Neural crest cell (in vitro differentiated cells): Measurements from ENCODE around the gene SMTNL1. TPM values are rescaled to one million over a fixed set of nuclear protein-coding genes. Genes with fewer than 3 reads are reported as not detected.

Experiments
- DNase-seq: peaks from one replicate; pipeline ENCODE4 v3.0.0; 2021; ENCODE audit warnings: low read depth, mixed read lengths, low spot score
- H3K27ac Mint-ChIP-seq: one replicate; pipeline ENCODE4 v1.8.0; 2021; ENCODE audit warnings: mild to moderate bottlenecking, mixed read lengths; ENCODE audit not compliant: unreplicated experiment
- H3K27me3 Mint-ChIP-seq: 2 replicates; pipeline ENCODE4 v1.8.0; 2021; ENCODE audit warnings: low read depth, mild to moderate bottlenecking, mixed read lengths
- H3K36me3 Mint-ChIP-seq: 2 replicates; pipeline ENCODE4 v1.8.0; 2021; ENCODE audit warnings: low read depth, mild to moderate bottlenecking, mixed read lengths
- H3K4me1 Mint-ChIP-seq: 2 replicates; pipeline ENCODE4 v1.8.0; 2021; ENCODE audit warnings: mixed read lengths
- H3K4me3 Mint-ChIP-seq: one replicate; pipeline ENCODE4 v1.8.0; 2021; ENCODE audit warnings: mild to moderate bottlenecking, mixed read lengths
- H3K9me3 Mint-ChIP-seq: 2 replicates; pipeline ENCODE4 v1.8.0; 2021; ENCODE audit warnings: mixed read lengths
- total RNA-seq: library from RNA; stranded (reverse); gene quantifications from 2 replicates; pipeline ENCODE4 v1.2.1, GENCODE V29; 2021
- TF ChIP-seq, protein P1 (sequence below): fragments of 200-600 bp; sonication (generic); conservative IDR thresholded peaks from 2 replicates; pipeline ENCODE4 v1.5.0; 2021; ENCODE audit warnings: antibody characterized with exemption, mild to moderate bottlenecking

SMTNL1 gene
- total RNA-seq, 1 donor from 2014 or later: not detected

DNA sequence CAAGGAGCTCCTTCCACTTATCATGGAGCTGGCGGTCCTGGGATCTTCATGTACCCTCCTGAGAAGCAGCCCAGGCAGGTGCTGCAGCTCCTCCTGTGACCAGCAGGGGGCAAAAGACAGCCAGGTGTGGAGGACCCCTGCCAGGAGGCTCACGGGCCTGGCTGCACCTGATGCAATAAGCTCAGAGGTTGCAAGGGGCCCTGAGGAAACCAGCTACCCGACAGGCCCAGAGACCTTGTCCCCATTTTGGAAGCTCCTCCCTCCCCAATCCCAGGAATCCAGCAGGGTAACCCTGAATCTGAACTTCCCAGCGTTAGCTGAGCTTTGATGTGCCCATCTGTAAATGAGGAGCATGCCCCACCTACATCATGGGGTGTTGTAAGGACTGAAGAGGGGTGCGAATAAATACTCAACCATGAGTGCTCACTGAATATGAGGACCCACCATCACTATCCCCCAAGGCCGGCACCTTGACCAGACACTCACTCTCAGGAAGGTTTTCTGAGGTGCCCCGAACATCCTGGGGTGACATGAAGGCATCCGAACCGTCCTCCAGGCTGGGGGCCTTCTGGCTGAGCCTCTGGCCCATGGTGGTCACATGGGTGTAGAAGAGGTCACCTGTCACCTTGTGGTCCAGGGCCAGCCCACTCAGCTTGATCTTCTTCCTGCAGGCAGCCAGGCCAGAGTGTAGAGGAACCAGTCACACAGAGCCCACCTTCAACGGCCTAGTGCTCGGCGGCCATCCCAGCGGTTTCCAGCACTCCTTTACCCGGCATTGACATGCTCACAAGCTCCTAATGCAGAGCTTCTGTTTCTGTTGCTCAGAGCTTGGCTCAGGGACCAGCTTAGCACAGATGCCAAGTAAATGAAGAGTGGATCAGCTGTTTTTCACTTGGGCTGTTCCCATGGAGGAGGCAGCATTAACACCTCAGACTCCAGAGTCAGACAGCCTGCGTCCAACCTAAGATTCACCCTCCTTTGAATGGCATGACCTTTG lies 43.6 kb upstream of the SMTNL1 start:
- no peaks in the 10 kb centered on the region for H3K4me1 Mint-ChIP-seq
- DNase-seq: peak; percentile 44
- no peaks in the 10 kb centered on the region for H3K9me3 Mint-ChIP-seq
- peaks cover 5% of the 10 kb centered on the region for H3K27me3 Mint-ChIP-seq
- H3K27ac Mint-ChIP-seq: no peak overlapping the region
- no peaks in the 10 kb centered on the region for H3K36me3 Mint-ChIP-seq
- no peak overlapping the region for H3K4me3 Mint-ChIP-seq
- TF ChIP-seq, protein P1, sequence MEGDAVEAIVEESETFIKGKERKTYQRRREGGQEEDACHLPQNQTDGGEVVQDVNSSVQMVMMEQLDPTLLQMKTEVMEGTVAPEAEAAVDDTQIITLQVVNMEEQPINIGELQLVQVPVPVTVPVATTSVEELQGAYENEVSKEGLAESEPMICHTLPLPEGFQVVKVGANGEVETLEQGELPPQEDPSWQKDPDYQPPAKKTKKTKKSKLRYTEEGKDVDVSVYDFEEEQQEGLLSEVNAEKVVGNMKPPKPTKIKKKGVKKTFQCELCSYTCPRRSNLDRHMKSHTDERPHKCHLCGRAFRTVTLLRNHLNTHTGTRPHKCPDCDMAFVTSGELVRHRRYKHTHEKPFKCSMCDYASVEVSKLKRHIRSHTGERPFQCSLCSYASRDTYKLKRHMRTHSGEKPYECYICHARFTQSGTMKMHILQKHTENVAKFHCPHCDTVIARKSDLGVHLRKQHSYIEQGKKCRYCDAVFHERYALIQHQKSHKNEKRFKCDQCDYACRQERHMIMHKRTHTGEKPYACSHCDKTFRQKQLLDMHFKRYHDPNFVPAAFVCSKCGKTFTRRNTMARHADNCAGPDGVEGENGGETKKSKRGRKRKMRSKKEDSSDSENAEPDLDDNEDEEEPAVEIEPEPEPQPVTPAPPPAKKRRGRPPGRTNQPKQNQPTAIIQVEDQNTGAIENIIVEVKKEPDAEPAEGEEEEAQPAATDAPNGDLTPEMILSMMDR: peak; percentile 89

GRCh38 chr11:57496109-57496820 lies 41.1 kb upstream of the SMTNL1 start:
- DNase-seq: no peak
- Mint-ChIP-seq H3K27ac (no peak overlapping the region), H3K9me3 (no peaks in the 10 kb centered on the region), H3K4me1 (peaks cover 11% of the 10 kb centered on the region), H3K4me3 (no peak overlapping the region), H3K27me3 (peaks cover 5% of the 10 kb centered on the region), H3K36me3 (no peaks in the 10 kb centered on the region)
- TF ChIP-seq, protein P1: no peak

DNA sequence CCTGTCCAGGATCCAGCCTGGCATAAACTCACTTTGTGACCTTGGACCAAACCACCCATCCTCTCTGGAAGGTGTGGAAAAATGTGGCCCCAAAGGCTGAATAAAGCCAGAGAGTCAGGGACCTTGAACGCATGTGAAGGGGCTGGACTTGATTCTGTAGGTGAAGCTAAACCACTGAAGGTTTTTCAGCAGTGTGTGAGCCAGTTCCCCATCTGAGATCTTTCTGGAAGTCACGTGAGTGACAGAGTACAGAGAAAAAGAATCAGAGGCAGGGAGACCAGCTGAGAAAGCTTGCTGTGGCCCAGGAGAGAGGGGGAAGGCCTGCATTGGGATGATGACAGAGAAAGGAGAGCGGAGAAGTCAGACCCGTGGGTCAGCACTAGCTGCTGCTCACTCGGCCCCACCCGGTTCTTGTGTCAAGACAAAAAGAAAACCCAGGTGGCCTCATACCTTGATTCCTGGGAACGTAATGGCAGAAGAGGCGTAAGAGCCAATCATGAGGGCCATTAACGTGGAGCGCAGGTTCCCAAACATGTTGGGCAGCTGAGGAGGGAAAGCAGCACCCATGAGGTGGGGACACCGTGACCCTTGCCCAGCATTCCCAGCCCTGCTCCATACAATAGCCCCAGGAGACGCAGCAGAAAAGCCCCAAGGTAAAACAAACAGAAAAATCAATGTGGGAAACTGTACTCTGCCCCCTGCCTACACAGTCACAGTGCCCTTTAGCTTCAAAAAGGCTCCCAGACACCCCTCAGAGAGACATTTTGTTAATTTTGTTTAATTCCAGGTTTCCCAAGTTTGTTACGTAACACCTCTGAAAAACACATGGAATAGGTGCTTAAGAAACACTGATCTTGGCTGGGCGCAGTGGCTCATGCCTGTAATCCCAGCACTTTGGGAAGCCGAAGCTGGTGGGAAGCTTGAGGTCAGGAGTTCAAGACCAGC lies 39.8 kb upstream of the SMTNL1 start:
- no peak for DNase-seq
- H3K36me3 Mint-ChIP-seq: no peaks in the 10 kb centered on the region
- peaks cover 5% of the 10 kb centered on the region for H3K27me3 Mint-ChIP-seq
- peaks cover 11% of the 10 kb centered on the region for H3K4me1 Mint-ChIP-seq
- H3K4me3 Mint-ChIP-seq: no peak overlapping the region
- no peak overlapping the region for H3K27ac Mint-ChIP-seq
- TF ChIP-seq, protein P1: no peak
- H3K9me3 Mint-ChIP-seq: no peaks in the 10 kb centered on the region

- Mint-ChIP-seq H3K9me3 (no peaks in the 10 kb centered on the region), H3K36me3 (no peaks in the 10 kb centered on the region), H3K4me1 (peaks cover 11% of the 10 kb centered on the region), H3K27me3 (peaks cover 5% of the 10 kb centered on the region), H3K4me3 (no peak overlapping the region), H3K27ac (no peak overlapping the region)
- no peak for DNase-seq
- TF ChIP-seq, protein P1: no peak
Observed at GRCh38 chr11:57498540-57498939, 38.9 kb upstream of the SMTNL1 start.
